GM18861 (cell line): ENCODE results near the gene PIAS1.
"Not testable (repeated sequence)": the region's sequence is repeated elsewhere in the genome, so short reads cannot be mapped to it uniquely, and the experiment has no call there.

Experiments used
- ATAC-seq: cut with Tn5 transposase; IDR thresholded peaks from one replicate; pipeline ENCODE4 v1.9.1; 2021; ENCODE audit not compliant: unreplicated experiment

PIAS1 gene

DNA sequence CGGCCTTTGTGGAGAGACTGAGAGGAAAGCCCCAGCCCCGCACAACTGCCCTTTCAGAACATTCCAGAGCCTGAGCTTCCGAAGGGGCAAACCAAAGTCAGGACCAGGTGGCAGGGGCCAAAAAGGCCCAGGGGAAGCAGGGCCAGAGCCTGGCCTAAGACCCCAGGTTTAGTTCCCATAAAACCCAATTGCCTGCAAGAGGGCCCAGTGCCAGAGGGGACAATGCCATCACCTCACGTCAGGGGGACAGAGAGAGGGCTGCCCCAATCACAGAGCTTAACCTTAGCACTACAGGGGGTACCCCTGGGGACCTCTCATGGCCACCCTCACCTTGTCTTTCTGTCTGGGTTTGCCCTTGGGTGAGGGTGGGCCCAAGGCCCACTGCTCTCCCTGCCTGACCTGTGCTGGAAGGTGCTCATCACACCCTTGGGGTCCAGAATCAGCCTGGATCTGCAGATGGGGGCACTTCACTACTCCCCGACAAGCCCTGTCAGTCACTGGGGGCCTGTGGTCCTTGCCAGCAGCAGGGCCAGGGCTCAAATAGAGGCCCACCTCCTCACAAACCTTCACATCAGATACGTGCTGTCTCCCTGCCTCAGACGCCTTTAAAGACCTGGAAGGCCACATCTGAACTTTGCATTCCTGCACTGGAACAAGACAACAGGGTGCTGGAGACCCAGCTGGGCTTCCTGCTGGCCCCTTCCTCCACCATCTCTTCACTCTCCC, 147.2 kb downstream of the PIAS1 start:
- ATAC-seq = no peak

DNA sequence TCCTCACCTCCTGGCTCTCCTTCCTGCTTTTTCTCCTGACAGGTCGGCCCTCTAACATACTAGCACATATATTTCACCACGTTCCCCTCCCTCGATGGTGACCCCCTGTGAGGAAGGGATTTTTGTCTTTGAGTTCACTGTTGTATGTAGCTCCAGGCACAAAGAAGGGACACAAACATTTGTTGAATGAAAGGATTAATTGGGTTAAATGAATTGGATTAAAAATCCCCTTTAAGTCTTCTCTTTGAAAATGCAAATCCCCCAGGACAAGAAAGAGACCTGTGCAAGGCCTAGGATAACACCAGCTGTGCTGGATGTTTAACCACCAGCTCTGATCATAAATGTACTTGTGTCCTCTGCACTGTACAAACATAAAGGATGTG, 147.8 kb downstream of the PIAS1 start:
- no peak for ATAC-seq

- not testable (repeated sequence) for ATAC-seq
Measured at GRCh38 chr15:68202994-68203393, 148.9 kb downstream of the PIAS1 start.

DNA sequence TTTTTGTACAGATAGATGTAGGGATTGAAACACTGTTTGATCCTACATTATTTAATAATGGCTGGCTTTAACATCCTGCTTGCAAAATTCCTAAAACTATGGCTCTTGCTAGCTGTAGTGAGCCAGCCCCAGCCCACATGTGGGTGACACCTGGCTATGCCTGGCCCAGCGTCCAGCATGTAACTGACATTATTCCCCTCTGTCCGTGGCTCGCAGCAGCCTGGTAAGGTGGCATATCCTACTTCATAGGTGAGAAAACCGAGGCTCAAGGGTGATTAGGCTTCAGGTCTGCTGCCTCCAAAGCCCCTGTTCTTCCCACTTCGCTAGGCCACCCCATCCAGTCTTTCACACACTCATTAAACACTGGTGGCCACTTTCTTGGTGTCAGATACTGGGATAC, 149.4 kb downstream of the PIAS1 start:
- ATAC-seq = no peak

DNA sequence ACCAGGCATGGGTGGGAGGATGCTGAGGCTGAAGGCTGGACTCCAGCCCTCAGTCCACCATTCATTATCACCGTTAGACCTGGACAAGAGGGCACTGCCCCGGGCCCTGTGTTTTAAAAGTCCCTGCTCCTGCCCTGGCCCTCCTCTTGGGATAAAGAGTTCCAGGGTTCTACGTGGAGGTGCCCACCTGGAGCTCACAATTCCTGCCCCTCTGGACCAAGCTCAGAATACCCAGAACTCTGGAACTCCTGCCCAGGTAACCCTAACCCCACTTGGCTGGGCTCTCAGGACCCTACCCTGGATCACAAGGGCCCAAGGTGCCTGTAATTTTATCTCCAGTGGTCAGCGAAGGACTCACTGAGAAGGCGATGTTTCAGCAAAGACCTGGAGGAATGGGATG, 149.8 kb downstream of the PIAS1 start:
- no peak for ATAC-seq

GRCh38 chr15:68204361-68204760, 150.2 kb downstream of the PIAS1 start:
- no peak for ATAC-seq

GRCh38 chr15:68204776-68205557, 150.9 kb downstream of the PIAS1 start, which contains the start of gene CALML4:
Gene CALML4, minus strand, starts transcription at chr15:68205332. Its CDS starts 85 bp downstream, at chr15:68205247.
- ATAC-seq = no peak

DNA sequence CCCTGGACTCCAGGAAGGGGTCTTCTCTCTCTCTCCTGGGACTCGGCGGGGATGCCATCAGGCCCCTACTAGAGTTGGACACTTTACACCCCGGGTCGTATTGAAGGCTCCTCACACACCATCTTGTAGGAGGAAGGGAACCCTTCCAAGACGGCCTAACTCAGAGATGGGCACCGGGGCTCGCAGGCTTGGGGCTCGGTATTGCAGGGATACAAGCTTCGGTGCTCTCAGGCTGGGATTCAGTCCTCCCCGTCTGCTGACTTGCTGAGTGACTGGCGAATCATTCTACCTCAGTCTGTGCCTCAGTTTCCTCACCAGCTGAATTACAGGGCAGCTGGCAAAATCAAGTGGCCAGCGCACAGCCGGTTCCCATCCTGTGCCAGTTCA, 151.4 kb downstream of the PIAS1 start:
- no peak for ATAC-seq

DNA sequence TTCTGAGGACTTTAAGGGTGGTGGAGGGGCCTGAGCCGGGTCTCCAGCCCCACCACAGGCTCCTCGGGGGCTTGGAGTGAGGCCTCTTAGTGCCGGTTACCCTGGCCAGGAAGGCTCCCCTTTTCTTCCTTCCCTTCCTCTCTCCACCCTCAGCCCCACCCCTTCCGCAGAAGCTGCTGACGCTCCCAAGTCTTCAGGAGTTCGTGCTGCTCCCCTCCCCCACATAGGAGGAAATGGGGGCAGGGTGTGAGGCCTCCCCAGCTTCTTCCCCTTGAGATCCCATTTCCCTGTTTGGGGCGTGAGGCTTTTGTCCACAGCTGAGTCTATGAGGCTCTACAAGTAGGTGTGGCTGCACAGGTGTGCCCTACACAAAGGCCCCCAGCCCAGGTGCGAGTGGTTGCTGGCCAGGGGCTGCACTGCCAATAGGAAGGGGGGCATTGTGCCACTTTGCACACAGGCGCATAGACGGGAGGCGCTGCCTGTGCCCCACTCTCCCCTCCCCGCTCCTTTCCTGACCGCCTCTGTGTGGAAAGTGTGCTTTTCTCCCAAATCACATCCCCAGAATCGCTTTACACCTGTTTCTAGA, 151.9 kb downstream of the PIAS1 start:
- no peak for ATAC-seq

DNA sequence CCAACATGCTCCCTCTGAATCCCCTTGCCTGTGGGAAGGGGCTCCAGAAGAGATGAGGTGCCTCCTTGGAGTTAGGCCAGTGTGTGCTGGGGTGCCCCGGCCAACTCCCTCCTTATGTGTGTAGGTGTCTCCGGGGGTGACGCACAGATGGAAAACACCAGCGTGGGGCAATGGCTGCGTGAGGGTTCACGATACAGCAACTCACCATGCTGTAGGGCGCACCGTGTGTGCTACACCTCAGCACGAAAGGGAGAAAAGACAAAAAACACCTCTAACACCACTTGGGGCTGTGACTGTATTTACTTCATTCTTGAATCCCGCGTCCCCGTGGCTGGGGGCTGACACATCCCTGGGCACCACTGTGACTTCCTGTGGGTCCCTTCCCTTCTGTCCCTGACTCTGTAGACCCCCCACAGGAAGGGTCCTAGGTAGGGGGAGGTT, 152.6 kb downstream of the PIAS1 start:
- ATAC-seq = no peak

DNA sequence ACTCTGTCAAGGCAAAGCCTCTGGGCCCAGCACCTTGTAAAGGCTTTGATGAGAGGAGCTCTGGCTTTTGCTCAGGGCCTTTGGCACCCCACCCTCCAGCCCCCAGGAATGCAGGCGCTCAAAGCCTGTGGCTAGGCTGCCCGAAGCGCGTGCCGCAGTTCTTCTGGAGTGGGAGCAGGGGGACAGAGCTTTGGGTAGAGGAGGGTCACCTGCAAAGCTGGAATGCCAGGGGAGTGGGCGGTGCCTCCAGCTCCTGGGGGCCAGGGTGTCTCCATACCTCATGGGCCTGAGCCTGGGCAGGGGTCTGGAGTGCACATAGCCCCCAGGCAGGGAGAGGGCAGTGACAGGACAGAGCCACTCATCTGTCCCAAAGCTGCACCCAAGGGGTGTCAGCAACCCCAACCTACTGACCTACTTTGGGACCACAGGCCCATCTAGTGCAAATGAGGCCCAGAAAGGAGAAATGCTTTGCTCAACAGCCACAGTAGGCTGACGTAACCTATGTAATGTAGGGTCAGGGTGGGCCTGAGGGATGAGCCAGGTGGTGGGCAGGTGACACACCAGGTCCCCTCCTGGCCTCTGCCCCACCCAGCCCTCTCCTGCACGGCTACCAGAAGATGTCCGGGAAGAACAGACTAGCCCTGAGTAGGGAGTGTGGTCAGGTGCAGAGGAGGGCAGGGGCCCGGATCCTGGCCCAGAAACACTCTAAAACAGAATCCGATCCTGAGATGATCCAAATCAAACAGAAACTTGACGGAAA, 153.2 kb downstream of the PIAS1 start:
- no peak for ATAC-seq

DNA sequence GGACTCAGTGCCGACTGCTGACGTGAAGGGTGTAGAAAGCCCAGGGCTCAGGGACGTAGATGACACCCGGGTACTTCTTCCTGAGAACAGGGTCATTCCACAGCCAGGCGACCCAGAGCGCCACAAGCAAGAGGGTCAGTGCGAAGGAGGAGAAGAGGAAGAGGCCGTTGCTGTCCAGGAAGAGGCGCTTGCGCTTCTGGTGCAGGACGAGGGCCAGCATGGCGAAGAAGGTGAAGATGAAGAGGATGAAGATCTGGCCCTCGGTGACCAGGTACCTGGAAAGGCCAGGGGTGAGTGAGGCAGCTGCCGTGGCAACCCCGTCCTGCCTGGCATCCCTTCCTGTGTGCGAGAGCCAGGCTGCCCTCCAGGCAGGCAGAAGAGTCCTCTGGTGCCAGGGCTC, 154.0 kb downstream of the PIAS1 start:
- ATAC-seq = no peak

DNA sequence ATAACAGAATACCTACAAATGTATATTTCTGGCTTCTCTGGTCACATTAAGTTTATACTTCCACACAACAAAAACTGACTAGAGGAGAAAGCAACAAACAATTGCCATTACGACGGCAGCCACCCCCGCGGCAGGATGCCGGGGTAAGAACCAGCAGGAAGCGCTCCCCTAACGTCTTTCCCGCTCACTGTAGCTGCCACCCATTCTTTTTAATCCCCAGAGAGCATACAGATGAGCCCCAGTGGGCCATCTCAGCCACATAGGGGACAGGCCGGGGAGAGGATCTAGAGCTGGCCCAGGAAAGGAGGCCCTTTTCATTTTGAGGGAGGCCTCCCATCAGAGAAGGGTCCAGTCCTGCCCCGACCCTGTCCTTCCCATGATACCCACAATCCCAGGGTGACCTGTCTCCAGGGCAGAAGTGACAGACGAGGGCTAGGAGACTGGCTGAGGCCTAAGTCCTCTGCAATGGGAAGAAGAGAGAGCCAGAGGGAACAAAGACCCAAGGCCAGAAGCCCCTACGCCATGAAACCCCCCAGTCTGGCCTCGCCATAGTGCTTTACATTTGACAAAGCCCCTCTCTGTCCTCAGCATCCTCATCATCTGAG, 154.6 kb downstream of the PIAS1 start:
- ATAC-seq = no peak

DNA sequence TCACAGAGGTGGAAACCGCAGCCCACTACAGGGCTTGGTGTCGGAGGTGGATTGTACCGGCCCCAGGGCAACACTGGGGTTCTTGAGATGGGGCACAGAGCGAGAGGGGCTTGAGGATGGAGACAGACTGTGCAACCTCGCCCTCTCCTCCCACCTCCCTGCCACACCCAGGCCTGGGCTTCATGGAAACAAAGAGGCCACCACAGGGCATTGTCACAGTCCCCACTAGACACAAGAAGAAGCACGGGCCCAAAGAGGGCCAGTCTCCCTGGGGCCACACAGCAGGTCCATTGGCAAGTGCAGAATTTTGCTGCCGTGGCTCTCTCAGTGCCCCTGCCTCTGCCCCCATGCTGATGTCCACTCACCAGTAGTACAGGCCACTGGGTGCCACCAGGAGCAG, 155.2 kb downstream of the PIAS1 start:
- ATAC-seq = no peak

DNA sequence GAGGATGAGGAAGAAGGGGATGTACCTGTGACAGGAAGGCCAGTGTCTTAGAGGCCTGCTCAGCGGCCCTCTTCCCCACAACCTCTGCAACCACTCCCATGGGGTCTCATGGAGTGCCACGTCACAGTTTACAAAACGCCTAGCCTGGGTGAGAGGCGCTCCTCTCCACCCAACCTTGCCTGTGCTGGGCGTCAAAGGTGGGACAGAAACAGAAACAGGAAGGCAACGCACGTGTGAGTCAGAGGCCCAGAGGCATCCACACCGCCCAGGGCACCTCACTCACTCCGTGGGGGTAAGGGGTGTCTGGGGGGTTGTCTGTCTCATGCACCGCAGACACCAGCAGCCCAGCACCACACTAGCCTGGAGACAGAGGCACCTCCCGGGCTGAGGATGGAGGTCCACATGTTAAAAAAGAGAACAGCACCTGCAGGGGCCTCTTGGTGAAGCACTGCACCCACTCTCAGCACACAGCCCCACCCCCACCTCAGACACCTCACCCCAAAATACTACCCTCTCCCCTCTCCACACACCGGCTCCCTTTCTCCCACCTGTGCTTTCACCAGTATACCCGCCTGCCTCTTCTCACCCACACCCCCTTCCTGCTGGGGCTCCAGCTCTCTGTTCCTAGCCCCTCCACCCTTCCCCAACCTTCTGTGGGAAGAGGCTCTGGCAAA, 155.8 kb downstream of the PIAS1 start:
- peak; percentile 51 for ATAC-seq

- no peak for ATAC-seq
Measured at GRCh38 chr15:68210409-68210756, 156.3 kb downstream of the PIAS1 start.

DNA sequence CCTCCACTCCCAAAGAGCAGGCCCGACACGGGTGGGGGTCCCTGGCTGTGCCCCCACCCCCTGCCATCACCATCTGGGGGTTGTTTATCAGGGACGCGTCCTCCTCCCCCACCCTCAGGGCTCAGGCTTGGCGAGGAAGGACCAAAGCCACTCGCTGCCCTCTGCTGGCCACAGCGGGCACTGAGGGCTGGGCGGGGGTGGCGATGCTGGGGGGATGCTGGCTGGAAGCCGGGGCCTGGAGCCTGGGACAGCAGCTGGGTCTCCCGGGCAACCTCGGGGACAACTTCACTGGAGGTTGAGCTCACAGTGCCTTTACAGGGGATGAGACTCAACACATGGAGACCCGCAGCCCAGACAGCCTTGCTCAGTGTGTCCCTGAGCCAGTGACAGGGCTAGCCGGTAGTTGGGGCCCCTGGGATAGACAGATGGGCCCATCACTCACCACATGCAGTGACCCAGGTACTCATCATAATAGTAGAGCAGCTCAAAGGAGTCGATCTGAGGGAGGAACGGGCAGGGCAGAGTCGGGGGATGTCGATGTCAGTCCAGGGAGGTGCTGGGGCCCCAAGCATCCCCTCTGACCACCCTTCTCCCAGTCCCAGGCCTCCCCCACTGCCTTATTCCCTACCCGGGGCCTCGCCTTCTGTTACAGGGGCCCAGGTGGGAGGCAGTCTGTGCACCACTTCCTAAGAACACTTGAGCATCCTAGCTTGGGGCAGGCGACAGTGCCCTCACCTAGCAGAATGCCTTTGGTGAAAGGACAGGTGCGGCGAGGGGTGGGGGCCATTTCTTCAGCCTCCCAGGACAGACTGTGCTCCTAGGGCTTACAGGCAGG, 156.9 kb downstream of the PIAS1 start:
- ATAC-seq = no peak

DNA sequence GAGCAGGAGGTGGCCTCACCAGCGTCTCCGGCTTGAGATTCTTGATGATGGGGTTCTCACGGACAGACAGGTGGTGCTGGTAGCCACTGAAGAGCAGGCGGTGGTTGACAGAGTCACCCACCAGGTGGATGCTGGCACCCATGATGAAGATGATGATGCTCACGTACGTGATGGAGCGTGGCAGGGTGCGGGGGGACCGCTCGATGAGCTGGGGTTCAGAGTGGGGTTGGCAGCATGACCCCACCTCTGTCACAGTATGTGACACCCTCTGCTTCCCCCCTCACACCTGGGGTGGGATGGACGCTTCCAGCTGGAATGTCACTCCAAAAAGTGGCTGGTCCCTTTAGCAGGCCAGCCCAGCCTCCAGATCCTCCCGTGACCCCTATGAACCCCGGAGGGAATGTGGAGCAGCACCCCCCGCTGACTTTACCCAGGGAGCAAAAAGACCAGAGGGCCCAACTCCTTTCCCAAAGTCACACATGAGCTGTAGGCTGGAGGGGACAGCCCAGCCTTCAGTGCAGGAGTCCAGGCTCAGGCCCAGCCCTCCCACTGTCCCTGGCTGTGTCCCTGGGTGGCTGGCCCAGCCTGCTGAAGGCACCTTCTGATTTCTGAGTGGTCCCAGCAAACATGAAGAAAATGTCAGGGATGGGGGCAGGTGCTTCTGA, 157.7 kb downstream of the PIAS1 start:
- ATAC-seq = no peak

DNA sequence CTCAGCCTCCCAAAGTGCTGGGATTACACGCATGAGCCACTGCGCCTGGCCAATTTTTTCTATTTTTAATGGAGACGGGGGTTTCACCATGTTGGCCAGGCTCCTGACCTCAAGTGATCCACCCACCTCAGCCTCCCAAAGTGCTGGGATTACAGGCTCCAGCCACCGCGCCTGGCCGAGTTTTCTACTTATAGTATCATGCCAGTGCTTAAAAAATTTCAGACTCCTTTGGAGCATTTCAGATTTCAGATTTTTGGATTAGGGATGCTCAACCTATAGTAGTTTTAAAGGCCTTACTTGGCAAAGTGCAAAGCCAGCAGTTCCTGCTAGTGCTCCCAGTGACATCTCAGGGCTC, 159.4 kb downstream of the PIAS1 start:
- ATAC-seq = not testable (repeated sequence)
